HuH-7 (cell line): Measurements from ENCODE around the gene CLCNKA.
"Not testable (repeated sequence)": the region's sequence is repeated elsewhere in the genome, so short reads cannot be mapped to it uniquely, and the experiment has no call there.

Source experiments
- DNase-seq: peaks from one replicate; pipeline ENCODE4 v3.0.0; 2011; ENCODE audit warnings: low spot score

CLCNKA gene

GRCh38 chr1:16017461-16018303 is 4.2 kb upstream of the CLCNKA start, which contains the start of gene HSPB7:
Gene HSPB7, minus strand, starts transcription at chr1:16018043. Its CDS starts 80 bp downstream, at chr1:16017963.
- no peak for DNase-seq

- DNase-seq, result no peak
Measured at GRCh38 chr1:16018308-16018707, 3.5 kb upstream of the CLCNKA start.

DNA sequence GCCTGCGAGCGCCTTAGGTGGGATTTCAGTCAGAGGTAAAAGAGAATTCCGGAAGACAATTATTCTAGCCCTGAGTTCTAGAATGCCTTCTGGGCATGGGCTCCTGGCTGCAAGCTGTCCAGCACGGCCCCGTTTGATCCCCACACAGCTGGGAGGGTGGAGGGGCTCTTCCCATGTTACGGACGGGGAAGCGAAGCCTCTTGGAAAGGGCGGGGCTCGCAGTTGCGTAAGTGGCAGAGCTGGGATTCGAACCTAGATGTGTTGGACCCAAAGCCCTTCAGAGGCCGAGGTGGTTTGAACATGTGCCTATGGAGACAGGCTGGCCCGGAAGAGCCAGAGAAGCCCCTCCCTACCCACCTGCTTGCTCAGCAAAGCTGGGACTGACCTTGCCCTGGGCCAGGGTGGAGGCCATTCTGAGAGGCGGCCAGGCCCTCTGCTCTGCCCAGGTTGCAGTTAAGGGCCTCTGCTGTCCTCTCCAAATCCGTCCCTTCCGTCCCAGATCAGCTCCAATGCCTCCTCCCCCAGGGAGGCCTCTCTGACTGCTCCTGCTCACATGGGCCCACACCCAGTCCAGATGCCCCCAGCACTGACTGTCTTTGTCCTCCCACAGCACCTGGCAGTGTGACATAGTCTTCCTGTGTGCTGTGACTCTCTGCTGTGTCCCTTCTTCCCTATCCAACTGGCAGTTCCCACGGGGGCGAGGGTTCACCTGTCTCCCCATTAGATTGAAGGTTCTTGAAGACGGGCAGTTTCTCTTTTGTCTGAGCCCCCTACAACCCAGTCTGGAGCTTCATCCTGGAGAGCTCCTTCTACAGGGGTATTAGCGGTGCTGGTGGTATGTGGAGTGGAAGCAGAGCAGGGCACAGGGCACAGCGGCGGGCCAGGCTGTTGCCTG is 2.8 kb upstream of the CLCNKA start:
- no peak for DNase-seq

GRCh38 chr1:16019644-16020277 is 2.1 kb upstream of the CLCNKA start:
- DNase-seq, result no peak

GRCh38 chr1:16020325-16020724 is 1.5 kb upstream of the CLCNKA start:
- DNase-seq, result no peak

GRCh38 chr1:16020878-16021277 is 958 bp upstream of the CLCNKA start:
- not testable (repeated sequence) for DNase-seq

DNA sequence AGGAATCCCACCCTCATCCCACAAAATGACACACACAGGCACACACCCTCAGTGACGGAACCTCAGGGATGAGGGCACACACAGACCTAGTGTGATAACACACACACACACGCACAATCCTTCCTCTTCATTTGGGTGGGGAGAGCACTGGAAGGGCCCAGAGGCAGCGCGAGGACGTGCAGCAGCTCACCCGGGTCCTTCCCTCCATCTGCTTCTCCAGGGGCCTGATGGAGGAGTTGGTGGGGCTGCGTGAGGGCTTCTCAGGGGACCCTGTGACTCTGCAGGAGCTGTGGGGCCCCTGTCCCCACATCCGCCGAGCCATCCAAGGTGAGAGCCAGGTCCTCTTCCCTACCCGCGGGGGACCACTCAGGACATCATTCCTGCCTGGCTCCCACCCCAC is 557 bp downstream of the CLCNKA start:
- DNase-seq, result no peak

DNA sequence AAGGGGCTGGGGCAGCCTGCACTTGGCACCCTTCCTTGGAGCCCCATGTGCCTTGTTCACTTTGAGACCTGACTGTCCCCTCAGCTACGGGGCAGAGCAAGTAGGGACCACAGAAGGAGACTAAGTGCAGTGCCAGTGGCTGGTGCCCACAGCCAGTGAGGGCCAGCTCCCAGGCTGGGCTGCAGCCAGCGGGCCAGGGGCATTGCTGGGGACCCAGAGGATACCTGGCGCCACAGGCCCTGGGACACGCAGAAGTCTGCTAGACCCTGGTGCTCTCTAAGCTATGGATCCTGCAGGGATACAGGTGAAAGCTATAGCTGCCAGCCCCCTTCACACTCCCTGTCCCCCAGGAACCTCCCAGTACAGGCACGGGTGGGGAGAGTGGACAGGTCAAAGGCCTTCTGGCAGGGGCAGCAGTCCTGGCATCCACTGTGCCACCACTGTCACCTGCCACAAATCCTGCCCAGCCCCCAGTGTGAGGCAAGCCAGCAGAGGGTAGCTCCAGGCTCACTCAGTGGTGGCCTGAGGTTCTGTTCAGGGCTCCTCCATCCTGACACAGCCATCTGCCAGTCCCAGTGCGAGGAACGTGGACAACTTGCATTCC is 1.3 kb downstream of the CLCNKA start:
- no peak for DNase-seq

- not testable (repeated sequence) for DNase-seq
Measured at GRCh38 chr1:16026302-16026701, 4.5 kb downstream of the CLCNKA start.

DNA sequence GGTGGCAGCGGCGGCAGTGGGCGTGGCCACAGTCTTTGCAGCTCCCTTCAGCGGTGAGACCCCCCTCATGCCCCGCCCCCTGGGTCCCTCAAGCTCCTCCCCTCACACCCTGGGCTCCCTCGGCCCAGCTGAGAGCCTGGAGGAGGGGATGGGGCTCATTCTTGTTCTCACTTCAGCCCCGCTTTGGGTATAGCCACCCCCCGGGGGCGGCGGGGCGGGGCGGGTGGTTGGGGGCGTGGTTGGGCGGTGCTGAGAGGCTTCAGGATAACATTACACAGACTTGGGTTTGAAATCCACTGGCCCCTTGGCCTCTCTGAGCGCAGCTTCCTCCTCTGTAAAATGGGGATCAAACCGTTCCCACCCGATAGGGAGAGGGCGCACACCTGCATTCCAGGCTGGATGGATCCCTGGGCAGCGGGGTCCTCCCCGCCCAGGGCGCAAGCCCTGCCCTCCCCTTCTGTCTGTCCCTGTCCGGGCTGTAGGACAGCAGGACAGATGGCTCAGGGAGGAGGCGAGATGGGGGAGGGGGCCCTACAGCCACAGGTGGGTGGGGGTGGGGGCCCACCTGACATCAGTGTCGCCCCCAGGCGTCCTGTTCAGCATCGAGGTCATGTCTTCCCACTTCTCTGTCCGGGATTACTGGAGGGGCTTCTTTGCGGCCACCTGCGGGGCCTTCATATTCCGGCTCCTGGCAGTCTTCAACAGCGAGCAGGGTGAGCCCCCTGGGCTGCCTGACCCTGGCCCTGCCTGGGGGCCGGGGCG is 5.1 kb downstream of the CLCNKA start:
- peak; percentile 62 for DNase-seq

GRCh38 chr1:16028237-16029002 is 6.6 kb downstream of the CLCNKA start:
- DNase-seq, result no peak

DNA sequence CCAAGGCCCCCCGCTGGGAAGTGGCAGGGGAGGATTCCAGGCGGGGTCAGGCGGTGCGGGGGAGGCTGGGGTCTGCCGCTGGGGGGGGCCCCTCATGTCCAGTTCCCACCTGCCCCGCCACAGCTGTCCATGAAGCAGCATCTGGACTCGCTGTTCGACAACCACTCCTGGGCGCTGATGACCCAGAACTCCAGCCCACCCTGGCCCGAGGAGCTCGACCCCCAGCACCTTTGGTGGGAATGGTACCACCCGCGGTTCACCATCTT is 7.1 kb downstream of the CLCNKA start:
- not testable (repeated sequence) for DNase-seq

GRCh38 chr1:16029288-16029687 is 7.5 kb downstream of the CLCNKA start:
- no peak for DNase-seq

- DNase-seq, result no peak
Measured at GRCh38 chr1:16031551-16031950, 9.7 kb downstream of the CLCNKA start.

DNA sequence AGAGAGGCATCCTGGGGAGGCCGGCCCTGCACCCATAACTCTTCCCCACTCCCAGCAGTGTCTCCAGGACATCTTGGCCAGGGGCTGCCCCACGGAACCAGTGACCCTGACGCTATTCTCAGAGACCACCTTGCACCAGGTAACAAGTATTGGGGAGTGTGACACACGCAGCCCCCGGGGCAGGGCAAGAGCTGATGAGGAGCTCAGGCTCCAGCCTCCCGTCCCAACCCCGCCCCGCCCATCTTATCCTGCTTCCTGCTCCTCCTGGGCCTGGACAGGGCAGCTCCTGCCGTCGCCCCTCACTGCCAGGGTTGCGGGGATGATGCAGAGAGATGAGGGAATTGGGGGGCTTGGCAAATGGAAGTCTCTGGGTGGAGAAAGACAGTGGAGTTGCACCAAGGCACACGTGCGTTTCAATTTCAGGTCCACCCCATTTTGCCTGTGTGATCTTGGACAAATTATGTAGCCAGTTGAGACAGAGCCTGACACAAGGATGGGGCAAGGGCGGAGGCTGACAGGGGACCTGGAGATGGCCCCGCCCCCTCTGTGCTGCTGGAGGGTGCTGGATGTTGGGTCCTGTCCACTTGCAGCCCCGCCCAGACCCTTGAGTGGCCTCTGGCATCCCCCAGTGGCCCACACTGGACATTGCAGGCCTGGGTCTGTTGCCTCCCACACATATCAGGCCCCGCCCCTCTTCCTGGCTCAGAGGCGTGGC is 10.7 kb downstream of the CLCNKA start:
- peak; percentile 94 for DNase-seq

DNA sequence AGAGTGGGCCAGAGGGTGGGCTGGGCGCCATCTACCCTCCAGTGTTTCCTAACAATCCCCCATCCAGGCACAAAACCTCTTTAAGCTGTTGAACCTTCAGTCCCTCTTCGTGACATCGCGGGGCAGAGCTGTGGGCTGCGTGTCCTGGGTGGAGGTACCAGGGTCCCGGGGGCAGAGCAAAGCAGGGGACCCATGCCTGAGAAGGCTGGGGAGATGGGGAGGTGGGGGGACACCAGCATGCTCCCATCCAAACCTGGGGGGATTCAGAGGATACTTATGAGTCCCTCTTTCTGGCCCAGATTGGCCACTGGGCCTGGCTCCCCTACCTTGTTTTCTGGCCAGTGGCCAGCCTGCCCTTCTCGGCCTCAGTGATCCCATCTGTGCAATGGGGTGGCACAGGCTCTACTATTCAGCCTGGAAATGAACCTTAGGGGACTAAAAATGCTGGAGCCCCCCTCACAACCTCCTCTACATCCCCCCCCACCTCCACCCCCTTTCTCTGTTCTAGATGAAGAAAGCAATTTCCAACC is 11.3 kb downstream of the CLCNKA start:
- not testable (repeated sequence) for DNase-seq

DNA sequence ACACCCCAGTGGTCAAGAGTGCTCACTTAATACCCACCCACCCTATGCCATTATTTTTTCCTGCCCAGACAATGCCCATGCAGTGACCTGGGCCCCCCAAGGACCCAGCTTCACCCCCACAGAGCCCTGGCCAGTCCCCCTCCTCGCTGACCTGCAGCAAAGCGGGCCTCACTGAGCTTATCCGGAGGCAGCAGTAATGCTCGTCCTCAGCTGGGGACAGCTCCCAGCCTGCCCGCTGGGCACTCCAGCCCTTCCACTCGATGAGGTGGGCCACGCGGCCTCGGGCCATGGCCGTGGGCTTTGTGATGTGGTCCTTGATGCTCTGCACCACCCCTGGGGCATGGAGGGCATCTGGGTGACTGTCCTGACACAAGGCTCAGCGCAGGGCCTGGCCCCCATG is 14.6 kb downstream of the CLCNKA start:
- not testable (repeated sequence) for DNase-seq

- no peak for DNase-seq
Measured at GRCh38 chr1:16038620-16038912, 16.7 kb downstream of the CLCNKA start.

DNA sequence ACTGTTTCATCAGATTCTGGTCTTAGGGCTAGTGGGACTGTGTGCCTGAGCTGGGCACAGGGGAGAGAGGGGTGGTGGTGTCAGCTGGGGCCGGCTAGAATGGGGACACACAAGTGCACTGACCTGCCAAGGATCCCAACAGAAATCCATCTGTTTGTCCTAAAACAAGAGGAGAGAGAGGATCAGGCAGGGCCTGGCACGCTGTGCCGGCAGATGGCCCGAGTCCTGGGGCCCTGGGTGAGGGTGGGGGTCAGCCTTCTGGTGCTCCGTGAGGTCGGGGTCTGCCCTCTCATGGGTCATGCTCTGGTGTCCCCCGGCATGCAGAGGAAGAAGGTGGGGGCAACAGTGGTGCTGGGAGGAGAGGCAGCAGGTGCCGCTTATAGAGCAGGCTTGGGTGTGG is 18.0 kb downstream of the CLCNKA start:
- not testable (repeated sequence) for DNase-seq

DNA sequence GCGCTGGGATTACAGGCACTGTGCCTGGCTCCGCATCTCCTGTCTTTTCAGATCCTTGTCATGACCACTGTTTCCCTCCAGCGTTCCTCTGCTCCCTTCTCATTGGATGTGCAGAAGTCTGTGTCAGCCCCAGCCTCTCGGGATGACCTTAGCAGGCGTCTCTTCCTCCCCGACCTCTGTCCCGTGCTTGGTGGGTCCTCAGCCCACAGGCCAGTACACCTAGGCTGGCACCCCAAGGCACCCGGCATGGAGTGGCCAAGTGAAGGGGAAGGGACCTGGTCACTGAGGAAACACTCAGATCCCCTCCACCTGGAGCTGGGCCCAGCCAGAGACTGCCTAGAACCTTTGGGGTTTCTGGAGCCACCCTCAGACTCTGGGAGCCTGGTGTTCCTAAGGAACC is 19.4 kb downstream of the CLCNKA start:
- no peak for DNase-seq
